ENCODE data around the gene DIP2B.

DNA sequence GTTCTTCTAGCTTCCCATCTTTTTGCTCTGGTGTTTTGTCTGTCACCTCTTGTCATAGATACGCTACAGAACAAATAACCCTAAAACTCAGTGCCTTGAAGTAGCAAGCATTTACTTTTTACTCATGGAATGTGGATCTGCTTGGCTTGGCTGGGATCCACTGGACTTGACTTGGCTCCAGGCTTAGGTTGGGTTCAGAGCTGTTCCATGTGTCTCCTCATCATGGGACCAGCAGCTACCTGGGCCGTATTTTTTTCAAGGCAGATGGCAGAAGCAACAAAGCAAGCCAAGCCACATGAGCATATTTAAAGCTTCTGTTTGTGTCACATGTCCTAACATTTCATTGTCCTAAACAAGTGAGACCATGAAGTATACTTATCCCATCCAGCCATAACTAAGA lies 210.4 kb downstream of the DIP2B start:
- TF ChIP-seq, protein P1, sequence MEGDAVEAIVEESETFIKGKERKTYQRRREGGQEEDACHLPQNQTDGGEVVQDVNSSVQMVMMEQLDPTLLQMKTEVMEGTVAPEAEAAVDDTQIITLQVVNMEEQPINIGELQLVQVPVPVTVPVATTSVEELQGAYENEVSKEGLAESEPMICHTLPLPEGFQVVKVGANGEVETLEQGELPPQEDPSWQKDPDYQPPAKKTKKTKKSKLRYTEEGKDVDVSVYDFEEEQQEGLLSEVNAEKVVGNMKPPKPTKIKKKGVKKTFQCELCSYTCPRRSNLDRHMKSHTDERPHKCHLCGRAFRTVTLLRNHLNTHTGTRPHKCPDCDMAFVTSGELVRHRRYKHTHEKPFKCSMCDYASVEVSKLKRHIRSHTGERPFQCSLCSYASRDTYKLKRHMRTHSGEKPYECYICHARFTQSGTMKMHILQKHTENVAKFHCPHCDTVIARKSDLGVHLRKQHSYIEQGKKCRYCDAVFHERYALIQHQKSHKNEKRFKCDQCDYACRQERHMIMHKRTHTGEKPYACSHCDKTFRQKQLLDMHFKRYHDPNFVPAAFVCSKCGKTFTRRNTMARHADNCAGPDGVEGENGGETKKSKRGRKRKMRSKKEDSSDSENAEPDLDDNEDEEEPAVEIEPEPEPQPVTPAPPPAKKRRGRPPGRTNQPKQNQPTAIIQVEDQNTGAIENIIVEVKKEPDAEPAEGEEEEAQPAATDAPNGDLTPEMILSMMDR (IDR thresholded peaks at IDR 0.05): no peak
- TF ChIP-seq POLR2A (IDR thresholded peaks at IDR 0.05) (no peak), POLR2AphosphoS5 (IDR thresholded peaks at IDR 0.05) (no peak)

All from upper lobe of left lung (tissue), 4 donors.